Natural killer cell (primary cell): ENCODE data around the gene TMEM100. TPM values are rescaled to one million over a fixed set of nuclear protein-coding genes. Genes with fewer than 3 reads are reported as not detected.

Experiments
- ATAC-seq, 3 donors: fragments of 150-1000 bp in 2 of 3; fragments of 200-7000 bp in 1 of 3; cut with Tn5 transposase; 1 replicate in 1 of 3; 2 replicates in 2 of 3; pipeline ENCODE4 v1.10.0; 2021; ENCODE audit warnings: mild to moderate bottlenecking in 2 of 3, moderate library complexity in 2 of 3
- DNase-seq, 2 donors: peaks; one replicate each; pipeline versions ENCODE4 v3.0.0 to v3.0.0-alpha.2; 2013 to 2021; ENCODE audit warnings: mixed read lengths in 1 of 2
- H3K27ac ChIP-seq: one replicate; pipeline ENCODE4 v1.5.1; 2013; ENCODE audit warnings: mild to moderate bottlenecking, low read length
- H3K27me3 ChIP-seq: one replicate; pipeline ENCODE4 v1.6.1; 2013; ENCODE audit warnings: low read length; ENCODE audit not compliant: control insufficient read depth, insufficient read depth
- H3K36me3 ChIP-seq: one replicate; pipeline ENCODE4 v1.6.1; 2013; ENCODE audit warnings: low read length; ENCODE audit not compliant: control insufficient read depth, insufficient read depth
- H3K4me1 ChIP-seq: one replicate; pipeline ENCODE4 v1.6.1; 2013; ENCODE audit warnings: low read length; ENCODE audit not compliant: control insufficient read depth, insufficient read depth
- H3K4me3 ChIP-seq: one replicate; pipeline ENCODE4 v1.5.1; 2013; ENCODE audit warnings: low read length
- H3K9me3 ChIP-seq: one replicate; pipeline ENCODE4 v1.6.1; 2013; ENCODE audit warnings: low read length; ENCODE audit not compliant: control insufficient read depth, insufficient read depth
- H3K27ac Mint-ChIP-seq, 2 donors: one replicate each; pipeline ENCODE4 v1.8.0; 2022; ENCODE audit warnings: mild to moderate bottlenecking in 2 of 2, mixed read lengths in 2 of 2, moderate library complexity in 1 of 2
- H3K27me3 Mint-ChIP-seq, 2 donors: one replicate each; pipeline ENCODE4 v1.8.0; 2022; ENCODE audit warnings: low read depth in 2 of 2, mixed read lengths in 2 of 2
- H3K36me3 Mint-ChIP-seq: one replicate; pipeline ENCODE4 v1.8.0; 2022; ENCODE audit warnings: mixed read lengths
- H3K4me1 Mint-ChIP-seq, 2 donors: one replicate each; pipeline ENCODE4 v1.8.0; 2022; ENCODE audit warnings: mixed read lengths in 2 of 2
- H3K4me3 Mint-ChIP-seq: one replicate; pipeline ENCODE4 v1.8.0; 2022; ENCODE audit warnings: mild to moderate bottlenecking, moderate library complexity, mixed read lengths
- H3K9me3 Mint-ChIP-seq, 2 donors: one replicate each; pipeline ENCODE4 v1.8.0; 2022; ENCODE audit warnings: mixed read lengths in 2 of 2
- CTCF ChIP-seq: fragments of 200-600 bp; IDR thresholded peaks from one replicate; pipeline ENCODE4 v1.8.0; 2022; ENCODE audit warnings: antibody characterized with exemption
- WGBS: methylation state at CpG from one replicate; pipeline ENCODE4 v1.1.7; 2013; ENCODE audit warnings: missing lambda C conversion rate; ENCODE audit not compliant: insufficient coverage; 5-methylcytosine and 5-hydroxymethylcytosine counted together
- intact Hi-C: fragments of 100-400 bp; cut with micrococcal nuclease; formaldehyde crosslinking; loops from one replicate; pipeline ENCODE4 v1.14.2; 2022
- total RNA-seq, 4 donors: library from RNA; stranded (reverse); fragments of 120-200 nt in 1 of 4; gene quantifications; one replicate each; pipeline versions ENCODE4 v1.2.3 to v1.2.4, GENCODE V29; 2013 to 2022

The TMEM100 gene
- total RNA-seq, 3 donors from 2014 or later (not counting 1 experiment from before 2014, with no cell fraction given) = not detected

- no peak overlapping the region for H3K4me3 ChIP-seq
- Mint-ChIP-seq H3K4me1 (no peaks in the 10 kb centered on the region), H3K9me3 (no peaks in the 10 kb centered on the region), H3K36me3 (no peaks in the 10 kb centered on the region), H3K27me3 (peaks cover 4 to 5% of the 10 kb centered on the region in 2 donors), H3K27ac (no peak overlapping the region), H3K4me3 (no peak overlapping the region)
- H3K27me3 ChIP-seq = no peaks in the 10 kb centered on the region
- ATAC-seq (no peak), DNase-seq (no peak)
- H3K9me3 ChIP-seq = no peaks in the 10 kb centered on the region
- no peaks in the 10 kb centered on the region for H3K36me3 ChIP-seq
- H3K4me1 ChIP-seq = no peaks in the 10 kb centered on the region
- intact Hi-C loops = no loop called here
- WGBS = 92% methylated on average over 8 of the region's 8 CpGs
- H3K27ac ChIP-seq = no peak overlapping the region
- no peak for TF ChIP-seq CTCF
These were observed 14.3 kb downstream of the TMEM100 start for GRCh38 chr17:55708175-55708974.

GRCh38 chr17:55706808-55707773 lies 15.6 kb downstream of the TMEM100 start:
- Histone ChIP-seq H3K4me1 (no peaks in the 10 kb centered on the region), H3K4me3 (no peak overlapping the region), H3K36me3 (no peaks in the 10 kb centered on the region), H3K9me3 (no peaks in the 10 kb centered on the region), H3K27ac (no peak overlapping the region), H3K27me3 (no peaks in the 10 kb centered on the region)
- no peak overlapping the region for H3K4me3 Mint-ChIP-seq
- peaks cover 2 to 5% of the 10 kb centered on the region in 2 donors for H3K27me3 Mint-ChIP-seq
- no peak for ATAC-seq
- H3K27ac Mint-ChIP-seq = no peak overlapping the region
- 92% methylated on average over 9 of the region's 11 CpGs for WGBS
- H3K9me3 Mint-ChIP-seq = peaks cover 0 to 2% of the 10 kb centered on the region in 2 donors
- H3K36me3 Mint-ChIP-seq = no peaks in the 10 kb centered on the region
- no peaks in the 10 kb centered on the region for H3K4me1 Mint-ChIP-seq
- intact Hi-C loops = no loop called here
- DNase-seq = no peak
- TF ChIP-seq CTCF = no peak

GRCh38 chr17:55705847-55706246 lies 16.8 kb downstream of the TMEM100 start:
- ATAC-seq (no peak), DNase-seq (no peak)
- Mint-ChIP-seq H3K36me3 (no peaks in the 10 kb centered on the region), H3K4me1 (no peaks in the 10 kb centered on the region), H3K27me3 (peaks cover 5 to 10% of the 10 kb centered on the region in 2 donors), H3K27ac (no peak overlapping the region), H3K4me3 (no peak overlapping the region), H3K9me3 (peaks cover 0 to 5% of the 10 kb centered on the region in 2 donors)
- no peaks in the 10 kb centered on the region for H3K4me1 ChIP-seq
- no peak for TF ChIP-seq CTCF
- no peaks in the 10 kb centered on the region for H3K36me3 ChIP-seq
- H3K27me3 ChIP-seq = no peaks in the 10 kb centered on the region
- no peak overlapping the region for H3K27ac ChIP-seq
- H3K4me3 ChIP-seq = no peak overlapping the region
- no peaks in the 10 kb centered on the region for H3K9me3 ChIP-seq
- intact Hi-C loops = no loop called here
